Retinal pigment epithelial cell (primary cell): ENCODE data around the gene AHI1.

ENCODE experiments used
- DNase-seq: peaks from one replicate; pipeline ENCODE4 v3.0.0-alpha.2; 2010; ENCODE audit warnings: low read depth
- H3K4me3 ChIP-seq: 2 replicates; pipeline ENCODE4 v1.5.1; 2011; ENCODE audit warnings: mild to moderate bottlenecking, low read length, control low read depth, moderate library complexity
- CTCF ChIP-seq: conservative IDR thresholded peaks from 2 replicates; pipeline ENCODE4 v1.5.1; 2011; ENCODE audit warnings: low read depth, low read length, control low read depth, inconsistent platforms

Gene AHI1

DNA sequence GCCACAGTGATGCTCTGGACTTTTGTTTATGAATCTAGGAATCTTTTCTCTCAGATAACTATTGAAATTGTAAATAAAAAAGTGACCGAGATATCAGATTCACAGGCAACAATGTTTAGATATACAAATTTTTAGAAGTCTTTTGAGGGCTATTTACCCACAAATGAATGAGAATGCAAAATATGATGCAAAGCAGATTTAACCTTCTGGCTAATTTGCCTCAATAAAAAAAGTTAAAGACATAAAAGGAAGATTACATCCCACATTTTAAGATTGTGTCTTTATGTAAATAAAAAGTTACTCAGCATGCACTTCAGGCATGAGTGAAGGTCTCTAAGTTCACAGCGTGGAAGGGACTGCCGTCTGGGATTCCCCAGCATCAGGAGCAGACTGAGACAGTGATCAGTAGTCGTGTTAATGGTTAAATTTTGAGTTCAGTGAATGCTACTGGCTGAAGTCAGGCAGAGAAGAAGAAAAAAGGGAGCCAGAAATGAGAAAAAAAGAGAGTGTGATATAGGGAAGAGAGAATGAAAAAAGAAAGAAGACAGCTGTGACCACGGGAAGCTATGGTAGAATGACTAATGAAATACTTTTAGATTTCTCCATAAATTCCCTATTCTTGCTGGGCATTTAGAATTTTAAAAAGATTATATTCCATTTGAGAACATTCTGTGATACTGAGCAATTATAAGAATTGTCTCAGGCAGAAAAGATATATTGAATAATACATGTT, 222.8 kb downstream of the AHI1 start:
- DNase-seq = no peak
- no peak for TF ChIP-seq CTCF
- H3K4me3 ChIP-seq = no peak overlapping the region

- DNase-seq = no peak
- no peak overlapping the region for H3K4me3 ChIP-seq
- TF ChIP-seq CTCF = no peak
Measured at GRCh38 chr6:135271626-135272025, 225.9 kb downstream of the AHI1 start.

DNA sequence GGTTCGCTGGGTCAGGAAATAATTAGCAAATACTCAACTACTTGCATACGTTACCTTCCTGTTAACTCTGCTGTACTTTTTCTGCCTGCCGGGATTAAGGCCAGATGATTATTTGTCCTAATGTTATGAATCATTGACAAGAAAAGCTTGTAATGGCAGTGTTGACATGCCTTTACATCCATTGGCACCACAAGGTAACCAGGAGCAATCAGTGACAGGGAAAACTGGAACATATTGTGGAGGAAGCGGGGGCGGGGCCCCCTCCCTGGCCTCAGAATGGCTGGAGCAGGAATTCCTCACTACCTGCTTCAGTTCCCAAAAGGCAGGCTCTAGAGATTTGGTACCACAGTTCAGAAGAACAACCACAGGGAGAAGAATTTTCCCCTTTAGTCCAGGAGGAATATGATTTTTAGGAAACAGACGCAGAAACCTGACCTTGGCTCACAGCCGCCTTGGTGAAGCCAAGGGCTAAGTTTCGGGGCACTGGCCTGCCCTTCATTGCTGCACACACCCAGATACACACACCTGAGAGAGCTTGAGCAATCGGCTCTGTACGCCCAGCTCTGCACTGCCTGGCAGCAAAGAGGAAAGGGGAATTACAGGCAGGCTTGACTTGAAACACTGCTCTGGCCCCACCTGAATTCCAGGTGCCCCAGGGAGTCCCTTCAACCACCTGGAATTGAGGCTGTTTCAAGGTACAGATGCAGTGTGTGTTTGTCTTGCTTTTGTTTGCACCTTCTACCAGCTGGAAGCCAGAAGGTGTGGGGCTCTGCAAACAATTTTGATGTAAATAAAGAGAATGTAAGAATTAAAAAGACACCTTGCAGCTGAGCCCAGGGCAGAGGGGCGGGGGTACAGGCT, 226.6 kb downstream of the AHI1 start:
- no peak for TF ChIP-seq CTCF

DNA sequence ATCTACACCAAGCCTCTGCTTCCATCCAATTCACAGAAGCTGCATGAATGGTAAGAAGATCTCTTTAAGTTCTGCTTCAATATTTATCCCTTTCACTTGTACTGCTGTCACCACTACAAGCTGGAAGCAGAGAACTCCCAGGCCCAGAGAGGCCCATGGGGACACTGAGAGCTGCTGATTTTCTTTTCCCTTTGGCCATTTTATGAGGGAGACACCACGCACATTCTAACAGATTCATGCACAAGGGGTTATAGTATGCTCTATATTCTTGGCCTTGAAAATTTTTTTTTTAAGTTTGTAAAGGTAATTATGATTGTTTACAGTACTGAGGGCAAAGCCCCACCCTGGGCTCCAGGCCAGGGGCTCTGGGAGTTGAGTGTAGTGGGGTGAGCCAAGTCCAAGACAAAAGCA, 228.1 kb downstream of the AHI1 start:
- DNase-seq = no peak
- no peak overlapping the region for H3K4me3 ChIP-seq

More for the DNA sequence above, 226.6 kb downstream of the AHI1 start:
- no peak overlapping the region for H3K4me3 ChIP-seq
- DNase-seq = no peak

GRCh38 chr6:135268740-135269139, 228.8 kb downstream of the AHI1 start:
- no peak overlapping the region for H3K4me3 ChIP-seq
- no peak for TF ChIP-seq CTCF
- DNase-seq = no peak

More for the DNA sequence above, 228.1 kb downstream of the AHI1 start:
- TF ChIP-seq CTCF = no peak

DNA sequence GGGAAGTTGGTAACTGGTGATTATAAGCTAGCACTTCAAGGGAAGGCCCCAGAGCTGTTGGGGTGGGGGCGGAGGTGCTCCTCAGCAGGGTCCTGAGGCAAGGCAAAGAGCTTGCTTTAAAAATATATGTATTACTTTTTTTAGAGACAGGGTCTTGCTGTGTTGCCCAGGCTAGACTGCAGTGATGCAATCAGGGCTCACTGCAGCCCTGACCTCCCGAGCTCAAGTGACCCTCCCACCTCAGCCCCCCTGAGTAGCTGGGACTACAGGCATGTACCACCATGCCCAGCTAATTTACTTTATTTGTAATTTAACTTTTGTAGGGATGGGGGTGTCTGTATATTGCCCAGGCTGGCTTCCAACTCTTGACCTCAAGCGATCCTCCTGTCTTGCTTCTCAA, 229.3 kb downstream of the AHI1 start:
- TF ChIP-seq CTCF = no peak
- H3K4me3 ChIP-seq = no peak overlapping the region
- no peak for DNase-seq

GRCh38 chr6:135267085-135267484, 230.5 kb downstream of the AHI1 start:
- no peak overlapping the region for H3K4me3 ChIP-seq
- DNase-seq = no peak
- no peak for TF ChIP-seq CTCF
